SK-N-SH treated with all-trans-retinoic acid at 6 μM for 48 hours (cell line): ENCODE measurements around the gene FHOD1.

Source experiments
- ATAC-seq: fragments of 200-7000 bp; cut with Tn5 transposase; 3 replicates; pipeline ENCODE4 v1.9.1; 2020; ENCODE audit warnings: mild to moderate bottlenecking, moderate library complexity
- ARNTL ChIP-seq: fragments of 450-650 bp; formaldehyde crosslinking; IDR thresholded peaks from 2 replicates; pipeline ENCODE4 v1.5.0; 2020; ENCODE audit warnings: low read depth, mild to moderate bottlenecking, moderate library complexity, borderline replicate concordance
- BACH2 ChIP-seq: fragments of 250-450 bp; sonication (Bioruptor Pico); IDR thresholded peaks from 2 replicates; pipeline ENCODE4 v1.9.0; 2021; ENCODE audit warnings: mild to moderate bottlenecking, borderline replicate concordance
- CREB5 ChIP-seq: fragments of 250-450 bp; sonication (Bioruptor Pico); IDR thresholded peaks from 2 replicates; pipeline ENCODE4 v1.5.1; 2020; ENCODE audit warnings: low read depth, mild to moderate bottlenecking, moderate library complexity
- CSDC2 ChIP-seq: fragments of 250-450 bp; sonication (Bioruptor Pico); IDR thresholded peaks from 2 replicates; pipeline ENCODE4 v1.5.0; 2020; ENCODE audit warnings: mild to moderate bottlenecking, moderate library complexity
- CSRNP3 ChIP-seq: fragments of 250-450 bp; sonication (Bioruptor Pico); IDR thresholded peaks from 2 replicates; pipeline ENCODE4 v1.5.1; 2021; ENCODE audit warnings: mild to moderate bottlenecking, moderate library complexity
- ESRRG ChIP-seq: fragments of 250-450 bp; sonication (Bioruptor Pico); IDR thresholded peaks from 2 replicates; pipeline ENCODE4 v1.6.1; 2021; ENCODE audit warnings: mild to moderate bottlenecking
- GLIS3 ChIP-seq: fragments of 250-450 bp; sonication (Bioruptor Pico); IDR thresholded peaks from 2 replicates; pipeline ENCODE4 v1.5.0; 2020; ENCODE audit warnings: mild to moderate bottlenecking, moderate library complexity
- ISL1 ChIP-seq: fragments of 250-450 bp; sonication (Bioruptor Pico); IDR thresholded peaks from 2 replicates; pipeline ENCODE4 v2.1.2; 2022; ENCODE audit warnings: mild to moderate bottlenecking, moderate library complexity
- PATZ1 ChIP-seq: fragments of 250-450 bp; sonication (Bioruptor Pico); IDR thresholded peaks from 2 replicates; pipeline ENCODE4 v1.8.0; 2020; ENCODE audit warnings: mild to moderate bottlenecking, moderate library complexity, borderline replicate concordance
- POU6F1 ChIP-seq: fragments of 250-450 bp; sonication (Bioruptor Pico); IDR thresholded peaks from 2 replicates; pipeline ENCODE4 v1.8.0; 2021; ENCODE audit warnings: low read depth, mild to moderate bottlenecking, moderate library complexity, borderline replicate concordance
- PPARA ChIP-seq: fragments of 250-450 bp; sonication (Bioruptor Pico); IDR thresholded peaks from 2 replicates; pipeline ENCODE4 v1.5.0; 2020; ENCODE audit warnings: mild to moderate bottlenecking, borderline replicate concordance
- RARB ChIP-seq: fragments of 250-450 bp; sonication (Bioruptor Pico); IDR thresholded peaks from 2 replicates; pipeline ENCODE4 v1.8.0; 2021; ENCODE audit warnings: mild to moderate bottlenecking, moderate library complexity
- SNAI2 ChIP-seq: fragments of 250-450 bp; sonication (Bioruptor Pico); IDR thresholded peaks from 2 replicates; pipeline ENCODE4 v1.5.0; 2020; ENCODE audit warnings: mild to moderate bottlenecking, moderate library complexity
- TCF4 ChIP-seq: fragments of 250-450 bp; sonication (Bioruptor Pico); IDR thresholded peaks from 2 replicates; pipeline ENCODE4 v1.8.0; 2021; ENCODE audit warnings: mild to moderate bottlenecking, moderate library complexity, borderline replicate concordance
- TOX ChIP-seq: fragments of 250-450 bp; sonication (Bioruptor Pico); IDR thresholded peaks from 2 replicates; pipeline ENCODE4 v1.8.0; 2021; ENCODE audit warnings: mild to moderate bottlenecking, moderate library complexity, borderline replicate concordance
- ZC3H10 ChIP-seq: fragments of 250-450 bp; sonication (Bioruptor Pico); IDR thresholded peaks from 2 replicates; pipeline ENCODE4 v1.5.1; 2021; ENCODE audit warnings: mild to moderate bottlenecking, moderate library complexity
- ZFP3 ChIP-seq: fragments of 250-450 bp; sonication (Bioruptor Pico); IDR thresholded peaks from 2 replicates; pipeline ENCODE4 v1.5.0; 2020; ENCODE audit warnings: mild to moderate bottlenecking, moderate library complexity
- ZFP30 ChIP-seq: fragments of 450-650 bp; formaldehyde crosslinking; IDR thresholded peaks from 2 replicates; pipeline ENCODE4 v1.5.0; 2022; ENCODE audit warnings: mild to moderate bottlenecking, moderate library complexity
- ZNF565 ChIP-seq: fragments of 450-650 bp; formaldehyde crosslinking; conservative IDR thresholded peaks from 2 replicates; pipeline ENCODE4 v1.5.0; 2020; ENCODE audit warnings: low read depth, mild to moderate bottlenecking, moderate library complexity
- ZNF70 ChIP-seq: fragments of 450-650 bp; formaldehyde crosslinking; IDR thresholded peaks from 2 replicates; pipeline ENCODE4 v1.5.0; 2020; ENCODE audit warnings: mild to moderate bottlenecking, moderate library complexity

FHOD1 gene

GRCh38 chr16:67193536-67193935, 53.7 kb downstream of the FHOD1 start:
- TF ChIP-seq ZC3H10 (CRISPR knock-in tag), result no peak
- no peak for TF ChIP-seq CSRNP3 (CRISPR knock-in tag)
- no peak for ATAC-seq

- TF ChIP-seq TCF4 (CRISPR knock-in tag) (no peak), ZFP3 (CRISPR knock-in tag) (no peak), CSDC2 (CRISPR knock-in tag) (no peak), ISL1 (CRISPR knock-in tag) (no peak), GLIS3 (no peak), RARB (CRISPR knock-in tag) (no peak), PPARA (CRISPR knock-in tag) (no peak), TOX (CRISPR knock-in tag) (no peak), CSRNP3 (CRISPR knock-in tag) (no peak), ARNTL (CRISPR knock-in tag) (no peak), PATZ1 (no peak), ZNF70 (CRISPR knock-in tag) (no peak)
Observed at GRCh38 chr16:67192781-67193361, 54.4 kb downstream of the FHOD1 start.

GRCh38 chr16:67191995-67192681, 55.1 kb downstream of the FHOD1 start, which contains the start of gene E2F4:
Gene E2F4 (plus strand): TSS chr16:67192155. CDS start chr16:67192228, 73 bp downstream.
- peak; percentile 97 for ATAC-seq
- TF ChIP-seq CREB5, result no peak
- TF ChIP-seq GLIS3, result 0 out of 2 replicates have a peak, but pooled peaks have one; percentile 63

More at GRCh38 chr16:67192781-67193361, 54.4 kb downstream of the FHOD1 start:
- ATAC-seq, result no peak

GRCh38 chr16:67191411-67191994, 55.8 kb downstream of the FHOD1 start:
- ATAC-seq, result peak; percentile 21; the same call in 2 of the 3 replicates
- TF ChIP-seq ZNF565 (CRISPR knock-in tag) (no peak), CSRNP3 (CRISPR knock-in tag) (no peak), CSDC2 (CRISPR knock-in tag) (no peak), PPARA (CRISPR knock-in tag) (no peak), BACH2 (CRISPR knock-in tag) (no peak), ZFP30 (no peak), GLIS3 (no peak), POU6F1 (CRISPR knock-in tag) (no peak), ZFP3 (CRISPR knock-in tag) (no peak), ISL1 (CRISPR knock-in tag) (no peak), ARNTL (CRISPR knock-in tag) (no peak), SNAI2 (CRISPR knock-in tag) (no peak), TCF4 (CRISPR knock-in tag) (no peak), ESRRG (CRISPR knock-in tag) (no peak), ZC3H10 (CRISPR knock-in tag) (no peak), CREB5 (no peak)
